HG02885 (cell line): ENCODE measurements around the gene ANKRD37.

Experiments used
- ATAC-seq: cut with Tn5 transposase; IDR thresholded peaks from one replicate; pipeline ENCODE4 v1.9.1; 2021; ENCODE audit warnings: mild to moderate bottlenecking; ENCODE audit not compliant: unreplicated experiment, poor library complexity

Gene ANKRD37

DNA sequence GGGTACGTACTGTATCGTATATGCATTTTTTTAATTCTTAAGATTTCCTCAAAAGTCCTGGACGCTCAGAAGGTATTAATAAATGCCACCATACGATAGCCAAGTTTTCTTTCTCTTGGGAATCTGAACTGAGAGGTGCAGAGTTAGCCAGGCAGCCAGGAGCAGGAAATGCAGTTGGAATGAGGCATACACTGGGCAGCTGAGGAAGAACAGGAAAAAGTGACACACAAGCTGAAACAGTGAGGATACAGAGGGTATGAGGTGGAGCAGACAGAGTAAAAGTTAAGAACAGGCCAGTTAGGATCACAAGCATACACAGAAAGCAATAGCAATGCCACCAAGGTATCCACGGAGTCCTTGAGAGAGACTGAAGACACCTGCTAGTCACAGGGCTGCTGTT, 15.8 kb downstream of the ANKRD37 start:
- no peak for ATAC-seq

DNA sequence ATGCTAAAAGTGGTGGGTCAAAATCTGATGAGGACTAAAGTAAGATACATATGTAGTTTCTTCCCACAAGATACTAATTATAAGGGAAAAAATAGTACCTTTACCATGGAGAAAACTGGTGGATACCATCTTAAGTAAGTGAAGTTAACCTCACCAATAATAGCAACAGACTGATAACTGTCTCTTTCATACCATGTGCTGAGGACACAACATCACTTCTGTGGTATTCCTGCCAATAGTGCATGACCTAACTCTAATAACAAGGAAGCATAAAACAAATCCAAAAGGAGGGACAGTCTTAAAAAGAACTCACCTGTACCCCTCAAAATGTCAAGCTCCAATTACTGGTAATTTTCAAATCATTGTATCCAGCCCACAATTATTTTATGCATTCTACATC, 20.3 kb downstream of the ANKRD37 start:
- no peak for ATAC-seq

DNA sequence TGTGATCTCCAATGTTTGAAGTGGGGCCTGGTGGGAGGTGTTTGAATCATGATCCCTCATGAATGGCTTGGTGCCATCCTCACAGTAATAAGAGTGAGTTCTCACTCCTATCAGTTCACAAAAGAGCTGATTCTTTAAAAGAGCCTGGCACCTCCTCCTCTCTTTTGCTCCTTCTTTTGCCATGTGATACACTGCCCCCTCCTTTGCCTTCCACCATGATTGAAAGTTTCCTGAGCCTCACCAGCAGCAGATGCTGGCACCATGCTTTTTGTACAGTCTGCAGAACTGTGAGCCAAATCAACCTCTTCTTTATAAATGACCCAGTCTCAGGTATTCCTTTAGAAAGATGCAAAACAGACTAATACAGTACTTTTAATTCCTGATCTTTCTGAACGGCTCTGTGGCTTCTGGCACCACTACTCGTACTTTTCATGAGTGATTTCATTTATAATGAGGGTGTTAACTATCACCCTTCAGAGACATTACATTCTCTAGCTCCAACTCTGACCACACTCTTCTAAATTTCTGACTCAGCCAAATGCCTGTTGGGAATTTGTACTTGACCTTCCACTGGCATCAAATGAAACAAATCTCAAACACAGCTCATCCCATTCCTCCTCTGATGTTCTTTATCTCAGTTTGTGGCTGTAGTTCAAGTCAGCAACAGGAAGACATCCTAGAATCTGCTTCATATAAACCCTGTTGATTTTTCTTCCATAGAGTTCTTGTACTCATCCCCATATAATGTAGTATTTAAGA, 24.9 kb downstream of the ANKRD37 start:
- no peak for ATAC-seq

DNA sequence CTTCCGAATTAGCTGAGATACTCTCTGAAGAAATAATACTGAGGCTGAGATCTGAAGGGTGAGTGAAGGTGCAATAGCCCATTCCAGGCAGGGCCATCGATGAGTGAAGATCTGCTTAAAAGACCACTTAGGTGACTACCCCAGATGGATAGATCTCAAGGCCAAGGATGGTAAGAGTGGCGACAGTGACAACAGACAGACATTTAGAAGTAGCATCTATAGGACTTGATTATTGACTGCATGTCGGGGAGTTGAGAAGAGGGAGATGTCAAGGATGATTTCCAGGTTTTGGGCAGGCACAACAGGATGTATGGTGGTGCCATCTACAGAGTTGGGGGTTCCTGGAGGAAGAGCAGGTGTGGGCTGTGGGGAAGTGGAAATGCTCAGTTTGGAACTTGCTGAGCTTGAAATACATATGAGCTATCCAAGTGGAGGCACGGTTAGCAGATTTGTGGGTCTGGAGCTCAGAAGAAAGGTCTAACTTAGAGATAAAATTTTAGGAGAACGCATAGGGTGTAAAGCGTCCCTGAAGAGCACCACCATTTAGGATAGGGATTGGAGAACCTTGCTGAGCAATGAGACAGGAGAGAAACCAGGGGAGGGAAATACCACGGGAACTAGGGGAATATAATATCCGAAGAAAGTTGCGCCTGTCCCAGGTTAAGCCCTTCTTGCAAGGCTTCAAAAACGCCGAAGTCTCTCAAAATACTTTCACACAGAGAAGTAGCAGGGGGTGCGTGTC, 28.4 kb downstream of the ANKRD37 start:
- ATAC-seq: peak; percentile 2

DNA sequence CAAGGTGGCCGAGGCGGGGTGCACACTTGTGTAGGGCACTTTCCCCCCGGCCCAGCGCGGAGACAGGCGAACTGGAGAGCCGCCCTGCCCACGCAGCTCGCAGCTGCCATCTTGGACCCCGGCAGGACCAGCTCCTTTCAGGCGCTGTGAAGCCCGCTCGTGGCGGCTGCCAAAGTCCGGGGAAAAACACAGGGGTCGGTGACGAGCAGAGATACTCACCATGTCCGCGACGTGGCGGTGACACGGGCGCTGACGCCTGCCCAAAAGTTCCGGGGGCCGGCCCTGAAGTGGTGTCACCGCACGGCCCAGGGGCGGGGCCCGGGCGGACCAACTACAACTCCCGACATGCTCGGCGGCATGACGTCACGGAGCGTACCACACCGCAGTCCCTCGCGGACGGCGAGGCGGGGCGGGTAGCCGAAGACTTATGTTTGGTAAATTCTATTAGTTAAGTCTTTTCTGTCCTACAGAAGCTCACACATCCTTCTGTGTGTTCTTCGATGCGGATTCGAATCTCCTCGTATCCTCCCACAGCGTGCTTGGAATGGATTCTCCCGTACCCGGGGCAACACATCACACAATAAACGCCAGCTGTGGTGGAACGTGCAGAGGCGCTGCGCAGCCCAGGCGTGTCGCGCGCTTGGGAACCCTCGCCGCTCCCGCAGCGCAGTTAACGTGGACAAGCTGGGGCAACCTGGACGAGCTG, 29.2 kb downstream of the ANKRD37 start, which contains the start of gene UFSP2:
TSS of gene UFSP2 (minus strand) at position 318 of the 706 bp plus-strand sequence. CDS start at position 222, 96 bp downstream.
- peak; percentile 93 for ATAC-seq

DNA sequence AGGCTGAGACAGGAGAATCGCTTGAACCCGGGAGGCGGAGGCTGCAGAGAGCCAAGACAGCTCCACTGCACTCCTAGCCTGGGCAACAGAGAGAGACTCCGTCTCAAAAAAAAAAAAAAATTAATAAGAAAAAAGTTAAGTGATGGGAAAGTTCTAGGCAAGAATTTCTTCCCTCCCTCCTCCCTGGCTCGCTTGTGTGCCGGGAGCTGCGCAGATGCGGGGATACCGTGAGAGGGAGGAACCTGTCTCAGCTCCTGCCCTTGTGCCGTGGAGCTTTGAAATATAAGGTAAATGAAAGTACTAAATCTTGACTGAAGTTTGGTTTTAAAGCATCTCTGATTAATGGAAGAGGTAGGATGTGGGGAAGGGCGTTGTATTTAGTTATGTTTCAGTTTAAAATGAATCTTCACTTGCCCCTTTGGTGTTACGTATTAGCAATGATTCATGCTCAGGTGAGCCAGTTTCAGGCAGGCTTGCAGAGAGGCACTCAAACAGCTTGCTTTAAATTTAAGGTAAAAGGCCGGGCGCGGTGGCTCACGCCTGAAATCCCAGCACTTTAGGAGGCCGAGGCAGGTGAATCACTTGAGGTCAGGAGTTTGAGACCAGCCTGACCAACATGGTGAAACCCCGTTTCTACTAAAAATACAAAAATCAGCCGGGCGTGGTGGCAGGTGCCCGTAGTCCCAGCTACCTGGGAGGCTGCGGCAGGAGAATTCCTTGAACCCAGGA, 30.5 kb downstream of the ANKRD37 start:
- no peak for ATAC-seq

DNA sequence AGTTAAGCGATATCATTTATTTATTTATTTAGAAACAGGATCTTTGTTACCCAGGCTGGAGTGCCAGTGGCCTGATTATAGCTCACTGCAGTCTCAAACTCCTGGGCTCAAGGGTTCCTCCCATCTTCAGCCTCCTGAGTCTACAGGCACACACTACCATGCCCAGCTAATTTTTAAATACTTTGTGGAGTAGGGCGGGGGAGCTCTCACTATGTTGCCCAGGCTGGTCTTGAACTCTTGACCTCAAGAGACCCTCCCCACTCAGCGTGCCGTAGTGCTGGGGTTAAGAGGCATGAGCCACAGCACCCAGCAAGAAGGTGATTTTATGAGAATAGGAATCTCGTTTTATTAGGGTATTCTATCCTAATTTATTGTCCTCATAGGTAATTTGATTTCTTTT, 33.0 kb downstream of the ANKRD37 start:
- no peak for ATAC-seq

DNA sequence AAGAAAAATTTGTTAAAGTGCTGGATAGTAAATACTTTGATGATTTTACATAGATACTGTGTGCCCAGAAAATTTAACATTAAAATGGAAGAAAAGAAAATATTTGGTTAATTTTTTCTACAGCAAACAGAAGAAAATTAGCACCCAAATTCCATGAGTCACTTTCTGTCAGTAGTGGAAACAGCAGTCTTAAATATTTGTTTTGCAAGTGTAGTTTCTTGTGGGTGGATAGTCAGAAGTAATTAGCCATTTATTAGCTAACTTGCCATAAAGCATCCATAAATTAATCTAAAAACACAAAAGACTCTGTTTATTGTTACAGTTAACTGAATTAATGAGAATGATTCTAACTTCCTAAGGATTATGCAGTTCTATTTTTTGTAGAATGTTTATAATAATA, 38.8 kb downstream of the ANKRD37 start:
- ATAC-seq: no peak

DNA sequence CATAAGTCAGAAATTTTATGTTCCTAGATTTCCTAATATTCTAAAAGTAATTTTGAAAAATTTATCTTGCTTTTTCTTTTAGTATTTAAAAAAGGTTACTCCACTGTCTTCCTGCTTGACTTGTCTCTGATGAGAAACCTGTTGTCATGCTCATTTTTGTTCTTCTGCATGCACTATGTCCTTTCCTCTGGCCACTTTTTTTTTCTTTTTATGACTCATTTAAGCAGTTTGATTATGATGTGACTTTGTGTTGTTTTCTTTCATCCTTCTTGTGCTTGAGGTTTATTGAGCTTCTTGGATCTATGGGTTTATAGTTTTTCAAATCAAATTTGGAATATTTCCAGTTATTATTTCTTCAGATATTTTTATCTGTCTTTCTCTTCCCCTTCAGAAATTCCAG, 41.2 kb downstream of the ANKRD37 start:
- ATAC-seq: peak; percentile 59

DNA sequence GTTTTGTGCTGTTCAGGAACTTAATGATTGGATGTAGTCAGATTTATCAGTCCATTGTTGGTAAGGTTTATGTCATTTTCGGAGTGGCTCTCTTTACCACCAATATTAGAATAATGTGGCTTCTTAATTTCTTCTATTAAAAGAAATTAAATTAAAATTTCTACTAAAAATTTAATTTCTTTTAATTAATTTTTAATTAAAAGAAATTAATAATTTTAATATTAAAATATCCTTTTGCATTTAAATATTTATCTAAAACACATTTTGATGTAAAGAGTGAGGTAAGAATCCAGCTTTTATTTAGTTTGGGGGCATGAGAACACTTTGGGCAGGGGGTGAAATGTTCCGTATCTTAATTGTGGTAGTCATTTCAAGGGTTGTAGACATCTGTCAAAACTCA, 44.8 kb downstream of the ANKRD37 start:
- no peak for ATAC-seq

DNA sequence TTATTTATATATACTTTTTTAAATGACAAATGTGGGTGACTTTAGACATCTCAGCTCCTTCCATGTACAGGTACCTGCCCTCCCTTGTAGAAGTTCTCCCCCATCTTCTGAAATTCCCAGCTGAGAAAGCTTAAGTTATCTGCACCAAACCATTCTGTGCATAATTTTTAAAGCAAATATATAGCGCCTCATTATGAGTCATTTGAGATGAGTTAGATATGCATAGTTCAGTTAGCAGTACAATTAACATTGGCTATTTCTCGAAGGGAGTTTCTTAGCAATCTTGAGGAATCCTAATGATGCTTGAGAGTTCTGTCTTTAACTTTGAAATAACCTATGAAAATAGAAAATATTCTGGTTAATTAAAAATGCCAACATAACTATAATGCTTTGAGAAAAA, 48.6 kb downstream of the ANKRD37 start:
- no peak for ATAC-seq
